NT2/D1 (cell line): ENCODE measurements around the gene DHRS7B.

Experiments
- YY1 ChIP-seq: IDR thresholded peaks from 2 replicates; pipeline ENCODE4 v1.6.1; 2011; ENCODE audit not compliant: insufficient read length, insufficient read depth
- ZNF274 ChIP-seq: IDR thresholded peaks from 2 replicates; pipeline ENCODE4 v1.6.1; 2011; ENCODE audit warnings: mild to moderate bottlenecking, low read depth, low read length

DNA sequence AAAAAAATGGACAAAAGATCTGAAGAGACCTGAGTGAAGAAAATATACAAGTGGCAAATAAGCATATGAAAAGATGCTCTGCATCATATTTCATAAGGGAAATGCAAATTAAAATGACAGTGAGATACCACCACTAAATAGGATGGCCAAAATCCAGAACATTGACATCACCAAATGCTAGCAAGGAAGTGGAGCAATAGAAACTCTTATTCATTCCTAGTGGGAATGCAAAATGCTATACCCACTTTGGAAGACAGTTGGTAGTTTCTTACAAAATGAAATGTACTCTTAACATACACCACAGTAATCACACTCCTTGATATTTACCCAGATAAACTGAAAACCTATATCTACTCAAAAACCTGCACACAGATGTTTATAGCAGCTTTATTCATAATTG, 33.6 kb downstream of the DHRS7B start:
- TF ChIP-seq ZNF274 (no peak), YY1 (no peak)
